SH-SY5Y (cell line): ENCODE measurements around the gene SLC39A12.

ENCODE experiments used
- GATA2 ChIP-seq: IDR thresholded peaks from 2 replicates; pipeline ENCODE4 v1.6.1; 2011; ENCODE audit warnings: mild to moderate bottlenecking, low read depth, low read length
- GATA3 ChIP-seq: IDR thresholded peaks from 2 replicates; pipeline ENCODE4 v1.6.1; 2011; ENCODE audit warnings: low read depth, mild to moderate bottlenecking, low read length, moderate library complexity

The SLC39A12 gene

GRCh38 chr10:17951868-17952371 is at the start of gene SLC39A12:
TSS of gene SLC39A12 (plus strand) at chr10:17951918. CDS start at chr10:17953277, 1,359 bp downstream.
- no peak for TF ChIP-seq GATA2
- no peak for TF ChIP-seq GATA3

GRCh38 chr10:17904564-17904963 is 47.2 kb upstream of the SLC39A12 start:
- TF ChIP-seq GATA3 = no peak
- no peak for TF ChIP-seq GATA2

- TF ChIP-seq GATA3 = no peak
- no peak for TF ChIP-seq GATA2
These were observed 46.2 kb upstream of the SLC39A12 start for GRCh38 chr10:17905491-17905890.

GRCh38 chr10:17906002-17906401 is 45.7 kb upstream of the SLC39A12 start:
- TF ChIP-seq GATA3 (no peak), GATA2 (no peak)

- TF ChIP-seq GATA2 (no peak), GATA3 (no peak)
These were observed 44.1 kb upstream of the SLC39A12 start for GRCh38 chr10:17907641-17908040.

- no peak for TF ChIP-seq GATA3
- TF ChIP-seq GATA2 = no peak
These were observed 41.5 kb upstream of the SLC39A12 start for GRCh38 chr10:17910125-17910789.

GRCh38 chr10:17912754-17913153 is 39.0 kb upstream of the SLC39A12 start:
- TF ChIP-seq GATA2 = no peak
- no peak for TF ChIP-seq GATA3

GRCh38 chr10:17913604-17914003 is 38.1 kb upstream of the SLC39A12 start:
- no peak for TF ChIP-seq GATA2
- no peak for TF ChIP-seq GATA3

- TF ChIP-seq GATA3 (no peak), GATA2 (no peak)
These were observed 37.3 kb upstream of the SLC39A12 start for GRCh38 chr10:17914169-17915045.

- TF ChIP-seq GATA2 = no peak
- no peak for TF ChIP-seq GATA3
These were observed 36.5 kb upstream of the SLC39A12 start for GRCh38 chr10:17915181-17915580.

GRCh38 chr10:17918187-17918903 is 33.4 kb upstream of the SLC39A12 start:
- TF ChIP-seq GATA2 (no peak), GATA3 (no peak)

- no peak for TF ChIP-seq GATA3
- no peak for TF ChIP-seq GATA2
These were observed 30.3 kb upstream of the SLC39A12 start for GRCh38 chr10:17921378-17921777.

- TF ChIP-seq GATA2 = no peak
These were observed 28.0 kb upstream of the SLC39A12 start for GRCh38 chr10:17923728-17924127.
